B cell (primary cell): Measurements from ENCODE around the gene CLCN7. TPM values are rescaled to one million over a fixed set of nuclear protein-coding genes. Genes with fewer than 3 reads are reported as not detected.

ENCODE experiments used
- ATAC-seq: fragments of 200-7000 bp; cut with Tn5 transposase; one replicate; pipeline ENCODE4 v1.10.0; 2021; ENCODE audit warnings: low read depth, mild to moderate bottlenecking, moderate number of reproducible peaks, moderate library complexity
- CTCF ChIA-PET: fragments of 350-600 bp; sonication (Branson Sonifier 250); formaldehyde crosslinking; loops from one replicate; lab custom pipeline; 2021; ENCODE audit warnings: antibody characterized with exemption, inconsistent platforms; lab: Charles Lee
- POLR2A ChIA-PET: fragments of 350-600 bp; sonication (Branson Sonifier 250); formaldehyde crosslinking; loops from one replicate; lab custom pipeline; 2021; ENCODE audit warnings: antibody characterized with exemption; lab: Charles Lee
- DNase-seq: peaks from one replicate; pipeline ENCODE4 v3.0.0; 2013
- H2AFZ ChIP-seq: 2 replicates; pipeline ENCODE4 v1.6.1; 2012; ENCODE audit warnings: mild to moderate bottlenecking, low read depth, low read length; ENCODE audit not compliant: insufficient read depth, poor library complexity, severe bottlenecking
- H3K27ac ChIP-seq, 2 donors: 1 replicate in 1 of 2; 2 replicates in 1 of 2; pipeline ENCODE4 v1.5.1; 2012 to 2013; ENCODE audit warnings: low read length in 2 of 2, mild to moderate bottlenecking in 2 of 2, moderate library complexity in 1 of 2
- H3K27me3 ChIP-seq, 4 experiments: fragments of 200-600 bp in 1 of 4; sonication (generic) in 1 of 4; replicated peaks in 1 of 4; 1 replicate in 2 of 4; 2 replicates in 2 of 4; pipeline versions ENCODE4 v1.6.1 to v1.7.0; 2013 to 2016; ENCODE audit warnings: low read length in 3 of 4, mild to moderate bottlenecking in 2 of 4, mixed read lengths in 1 of 4, moderate library complexity in 1 of 4; ENCODE audit not compliant: insufficient read depth in 4 of 4, control insufficient read depth in 3 of 4; ENCODE audit errors: control extremely low read depth in 1 of 4
- H3K36me3 ChIP-seq, 2 experiments: replicated peaks in 1 of 2; 1 replicate in 1 of 2; 2 replicates in 1 of 2; pipeline versions ENCODE4 v1.6.1 to v1.7.1; 2013; ENCODE audit warnings: low read length in 1 of 2; ENCODE audit not compliant: insufficient read depth in 2 of 2, control insufficient read depth in 1 of 2; ENCODE audit errors: control extremely low read depth in 1 of 2, extremely low read depth in 1 of 2
- H3K4me1 ChIP-seq, 2 donors: fragments of 200-600 bp in 1 of 2; sonication (generic) in 1 of 2; 1 replicate in 1 of 2; 2 replicates in 1 of 2; pipeline versions ENCODE4 v1.5.1 to v1.6.1; 2013 to 2017; ENCODE audit warnings: low read length in 2 of 2; ENCODE audit not compliant: control insufficient read depth in 2 of 2, insufficient read depth in 2 of 2
- H3K4me2 ChIP-seq: replicated peaks from 2 replicates; pipeline ENCODE3; 2012; ENCODE audit warnings: mild to moderate bottlenecking, low read depth, low read length; ENCODE audit not compliant: poor library complexity, severe bottlenecking
- H3K4me3 ChIP-seq, 5 experiments: fragments of 200-600 bp in 1 of 5; sonication (generic) in 1 of 5; 1 replicate in 3 of 5; 2 replicates in 2 of 5; pipeline versions ENCODE4 v1.5.1 to v1.7.0; 2011 to 2016; ENCODE audit warnings: low read length in 4 of 5, mild to moderate bottlenecking in 4 of 5, low read depth in 2 of 5, control low read depth in 1 of 5, moderate library complexity in 1 of 5; ENCODE audit not compliant: insufficient read depth in 1 of 5; ENCODE audit errors: control extremely low read depth in 1 of 5, extremely low read depth in 1 of 5
- H3K79me2 ChIP-seq: fragments of 200-600 bp; sonication (generic); one replicate; pipeline ENCODE4 v1.6.0; 2016; ENCODE audit warnings: low read length; ENCODE audit not compliant: control insufficient read depth, insufficient read depth
- H3K9ac ChIP-seq: fragments of 200-600 bp; sonication (generic); 2 replicates; pipeline ENCODE4 v1.6.1; 2017; ENCODE audit warnings: mild to moderate bottlenecking, low read length, moderate library complexity
- H3K9me3 ChIP-seq, 3 donors: one replicate each; pipeline versions ENCODE4 v1.6.1 to v1.7.1; 2013; ENCODE audit warnings: low read length in 2 of 3; ENCODE audit not compliant: control insufficient read depth in 2 of 3, insufficient read depth in 1 of 3; ENCODE audit errors: control extremely low read depth in 1 of 3
- H4K20me1 ChIP-seq: 2 replicates; pipeline ENCODE4 v1.6.0; 2012; ENCODE audit warnings: mild to moderate bottlenecking, low read length; ENCODE audit not compliant: insufficient read depth, control insufficient read depth, poor library complexity, severe bottlenecking
- H3K27ac Mint-ChIP-seq: one replicate; pipeline ENCODE4 v1.8.0; 2021; ENCODE audit warnings: mixed read lengths
- H3K27me3 Mint-ChIP-seq: one replicate; pipeline ENCODE4 v1.8.0; 2021; ENCODE audit warnings: mixed read lengths
- H3K4me1 Mint-ChIP-seq: one replicate; pipeline ENCODE4 v1.8.0; 2021; ENCODE audit warnings: mixed read lengths
- H3K4me3 Mint-ChIP-seq: one replicate; pipeline ENCODE4 v1.8.0; 2021; ENCODE audit warnings: mixed read lengths
- H3K9me3 Mint-ChIP-seq: one replicate; pipeline ENCODE4 v1.8.0; 2022; ENCODE audit warnings: mixed read lengths; ENCODE audit not compliant: insufficient read depth
- CTCF ChIP-seq: fragments of 200-600 bp; IDR thresholded peaks from one replicate; pipeline ENCODE4 v1.8.0; 2022; ENCODE audit warnings: antibody characterized with exemption, mild to moderate bottlenecking
- EZH2 ChIP-seq: IDR thresholded peaks from 2 replicates; pipeline ENCODE4 v1.6.1; 2012; ENCODE audit warnings: borderline replicate concordance, low read depth, mild to moderate bottlenecking, moderate library complexity, low read length; ENCODE audit not compliant: insufficient read depth, poor library complexity, severe bottlenecking
- WGBS: methylation state at CpG from one replicate; pipeline ENCODE4 v1.1.5; 2013; ENCODE audit warnings: missing lambda C conversion rate; ENCODE audit not compliant: insufficient coverage; 5-methylcytosine and 5-hydroxymethylcytosine counted together
- intact Hi-C: fragments of 100-400 bp; cut with micrococcal nuclease; formaldehyde crosslinking; loops from one replicate; pipeline ENCODE4 v1.10.0; 2022
- polyA plus RNA-seq: library from polyadenylated mRNA; depleted of rRNA; stranded (reverse); fragments of >200 nt; gene quantifications from 2 replicates; pipeline ENCODE4 v1.2.3, GENCODE V29; 2012
- total RNA-seq, 2 donors: library from RNA; stranded (reverse); fragments of 120-200 nt in 1 of 2; gene quantifications; 1 replicate in 1 of 2; 2 replicates in 1 of 2; pipeline versions ENCODE4 v1.2.3 to v1.2.4, GENCODE V29; 2013 to 2022

The CLCN7 gene
- total and polyA plus RNA-seq, 2 donors (not counting 1 experiment from before 2014, with no cell fraction given) = 215 to 274 TPM

- H3K27ac Mint-ChIP-seq = no peak overlapping the region
- H3K4me3 ChIP-seq = no peak overlapping the region
- no peak overlapping the region for H3K27ac ChIP-seq
- peaks cover 32% of the 10 kb centered on the region for H4K20me1 ChIP-seq
- H2AFZ ChIP-seq = no peak overlapping the region
- no peak overlapping the region for H3K9ac ChIP-seq
- 96% methylated on average over 44 of the region's 44 CpGs for WGBS
- CTCF ChIA-PET = no interaction called here
- peaks cover 0 to 66% of the 10 kb centered on the region in 2 experiments for H3K36me3 ChIP-seq
- peaks cover 0 to 6% (median 0%) of the 10 kb centered on the region in 3 donors for H3K9me3 ChIP-seq
- DNase-seq (no peak), ATAC-seq (no peak)
- peaks cover 32% of the 10 kb centered on the region for H3K79me2 ChIP-seq
- H3K4me1 ChIP-seq = no peaks in the 10 kb centered on the region
- intact Hi-C loops = no loop called here
- no peaks in the 10 kb centered on the region for H3K27me3 ChIP-seq
- no peak for TF ChIP-seq EZH2
- no peaks in the 10 kb centered on the region for H3K27me3 Mint-ChIP-seq
- POLR2A ChIA-PET = no interaction called here
- no peak overlapping the region for H3K4me3 Mint-ChIP-seq
- H3K4me1 Mint-ChIP-seq = no peaks in the 10 kb centered on the region
- no peaks in the 10 kb centered on the region for H3K9me3 Mint-ChIP-seq
- H3K4me2 ChIP-seq = no peak overlapping the region
Measured at GRCh38 chr16:1500465-1501150, 25.8 kb upstream of the CLCN7 start.

- POLR2A ChIA-PET = no interaction called here
- Histone ChIP-seq H3K4me2 (no peak overlapping the region), H3K9me3 (peaks cover 0 to 6% (median 0%) of the 10 kb centered on the region in 3 donors), H3K27ac (no peak overlapping the region), H4K20me1 (peaks cover 36% of the 10 kb centered on the region), H2AFZ (no peak overlapping the region), H3K79me2 (peaks cover 39% of the 10 kb centered on the region), H3K27me3 (no peaks in the 10 kb centered on the region), H3K4me1 (peaks cover 0 to 2% of the 10 kb centered on the region in 2 donors), H3K9ac (no peak overlapping the region), H3K36me3 (peaks cover 0 to 72% of the 10 kb centered on the region in 2 experiments), H3K4me3 (no peak overlapping the region)
- no peak overlapping the region for H3K4me3 Mint-ChIP-seq
- DNase-seq = no peak
- TF ChIP-seq EZH2 = no peak
- no peak for TF ChIP-seq CTCF
- no peak overlapping the region for H3K27ac Mint-ChIP-seq
- intact Hi-C loops = no loop called here
- WGBS = 96% methylated on average over 32 of the region's 36 CpGs
- H3K9me3 Mint-ChIP-seq = no peaks in the 10 kb centered on the region
- no peaks in the 10 kb centered on the region for H3K27me3 Mint-ChIP-seq
- ATAC-seq = no peak
- peaks cover 2% of the 10 kb centered on the region for H3K4me1 Mint-ChIP-seq
- CTCF ChIA-PET = interaction anchor here (1.1 kb wide), 1 partner anchor 71 kb away, joined by 4 read pairs; no protein-coding TSS in a partner anchor
Measured at GRCh38 chr16:1499756-1500464, 25.1 kb upstream of the CLCN7 start.
